Measurements from ENCODE around the gene MIGA2. TPM values are rescaled to one million over a fixed set of nuclear protein-coding genes. Genes with fewer than 3 reads are reported as not detected.

MIGA2 gene
- total RNA-seq, 1 donor from 2014 or later = 40.2 TPM

- H3K4me3 Mint-ChIP-seq (ENCODE audit: unreplicated experiment) = no peak overlapping the region
- H3K27me3 Mint-ChIP-seq (ENCODE audit: unreplicated experiment) = no peaks in the 10 kb centered on the region
- no peak for TF ChIP-seq CTCF (IDR thresholded peaks at IDR 0.05; ENCODE audit: partially characterized antibody, unreplicated experiment)
- no peak overlapping the region for H3K27ac Mint-ChIP-seq (ENCODE audit: unreplicated experiment)
- DNase-seq = no peak
- peaks cover 4% of the 10 kb centered on the region for H3K4me1 Mint-ChIP-seq (ENCODE audit: low read depth, unreplicated experiment)
- no peaks in the 10 kb centered on the region for H3K36me3 Mint-ChIP-seq (ENCODE audit: unreplicated experiment)
- H3K9me3 Mint-ChIP-seq (ENCODE audit: unreplicated experiment) = no peaks in the 10 kb centered on the region
Observed at GRCh38 chr9:129059796-129060785, 23.7 kb downstream of the MIGA2 start.

GRCh38 chr9:129060991-129061390 lies 24.6 kb downstream of the MIGA2 start:
- DNase-seq = no peak
- Mint-ChIP-seq H3K27ac (ENCODE audit: unreplicated experiment) (no peak overlapping the region), H3K27me3 (ENCODE audit: unreplicated experiment) (peaks cover 2% of the 10 kb centered on the region), H3K9me3 (ENCODE audit: unreplicated experiment) (no peaks in the 10 kb centered on the region), H3K36me3 (ENCODE audit: unreplicated experiment) (no peaks in the 10 kb centered on the region), H3K4me1 (ENCODE audit: low read depth, unreplicated experiment) (peaks cover 4% of the 10 kb centered on the region), H3K4me3 (ENCODE audit: unreplicated experiment) (no peak overlapping the region)
- TF ChIP-seq CTCF (IDR thresholded peaks at IDR 0.05; ENCODE audit: partially characterized antibody, unreplicated experiment) = no peak

GRCh38 chr9:129063061-129063460 lies 26.6 kb downstream of the MIGA2 start:
- H3K36me3 Mint-ChIP-seq (ENCODE audit: unreplicated experiment) = no peaks in the 10 kb centered on the region
- no peaks in the 10 kb centered on the region for H3K9me3 Mint-ChIP-seq (ENCODE audit: unreplicated experiment)
- no peak overlapping the region for H3K27ac Mint-ChIP-seq (ENCODE audit: unreplicated experiment)
- DNase-seq = no peak
- peaks cover 4% of the 10 kb centered on the region for H3K4me1 Mint-ChIP-seq (ENCODE audit: low read depth, unreplicated experiment)
- TF ChIP-seq CTCF (IDR thresholded peaks at IDR 0.05; ENCODE audit: partially characterized antibody, unreplicated experiment) = no peak
- H3K4me3 Mint-ChIP-seq (ENCODE audit: unreplicated experiment) = no peak overlapping the region
- H3K27me3 Mint-ChIP-seq (ENCODE audit: unreplicated experiment) = peaks cover 2% of the 10 kb centered on the region

GRCh38 chr9:129064499-129064908 lies 28.1 kb downstream of the MIGA2 start:
- DNase-seq = no peak
- Mint-ChIP-seq H3K36me3 (ENCODE audit: unreplicated experiment) (no peaks in the 10 kb centered on the region), H3K27me3 (ENCODE audit: unreplicated experiment) (peaks cover 2% of the 10 kb centered on the region), H3K9me3 (ENCODE audit: unreplicated experiment) (no peaks in the 10 kb centered on the region), H3K4me1 (ENCODE audit: low read depth, unreplicated experiment) (peaks cover 8% of the 10 kb centered on the region), H3K27ac (ENCODE audit: unreplicated experiment) (no peak overlapping the region), H3K4me3 (ENCODE audit: unreplicated experiment) (no peak overlapping the region)
- no peak for TF ChIP-seq CTCF (IDR thresholded peaks at IDR 0.05; ENCODE audit: partially characterized antibody, unreplicated experiment)

- no peak for TF ChIP-seq CTCF (IDR thresholded peaks at IDR 0.05; ENCODE audit: partially characterized antibody, unreplicated experiment)
- Mint-ChIP-seq H3K27ac (ENCODE audit: unreplicated experiment) (no peak overlapping the region), H3K4me3 (ENCODE audit: unreplicated experiment) (no peak overlapping the region), H3K36me3 (ENCODE audit: unreplicated experiment) (no peaks in the 10 kb centered on the region), H3K9me3 (ENCODE audit: unreplicated experiment) (no peaks in the 10 kb centered on the region), H3K27me3 (ENCODE audit: unreplicated experiment) (peaks cover 2% of the 10 kb centered on the region), H3K4me1 (ENCODE audit: low read depth, unreplicated experiment) (peaks cover 10% of the 10 kb centered on the region)
- DNase-seq = no peak
Observed at GRCh38 chr9:129068110-129068509, 31.7 kb downstream of the MIGA2 start.
